IPS-18c (cell line): ENCODE measurements around the gene APRT.
"Not testable (repeated sequence)": the region's sequence is repeated elsewhere in the genome, so short reads cannot be mapped to it uniquely, and the experiment has no call there.

Experiments
- H3K4me3 ChIP-seq: 2 replicates; pipeline ENCODE4 v1.7.0; 2013; ENCODE audit warnings: low read depth, mild to moderate bottlenecking, low read length, moderate library complexity; ENCODE audit not compliant: insufficient read depth
- H3K9me3 ChIP-seq: one replicate; pipeline ENCODE4 v1.6.1; 2013; ENCODE audit warnings: mild to moderate bottlenecking, low read length, moderate library complexity; ENCODE audit not compliant: control insufficient read depth, insufficient read depth

Gene APRT

DNA sequence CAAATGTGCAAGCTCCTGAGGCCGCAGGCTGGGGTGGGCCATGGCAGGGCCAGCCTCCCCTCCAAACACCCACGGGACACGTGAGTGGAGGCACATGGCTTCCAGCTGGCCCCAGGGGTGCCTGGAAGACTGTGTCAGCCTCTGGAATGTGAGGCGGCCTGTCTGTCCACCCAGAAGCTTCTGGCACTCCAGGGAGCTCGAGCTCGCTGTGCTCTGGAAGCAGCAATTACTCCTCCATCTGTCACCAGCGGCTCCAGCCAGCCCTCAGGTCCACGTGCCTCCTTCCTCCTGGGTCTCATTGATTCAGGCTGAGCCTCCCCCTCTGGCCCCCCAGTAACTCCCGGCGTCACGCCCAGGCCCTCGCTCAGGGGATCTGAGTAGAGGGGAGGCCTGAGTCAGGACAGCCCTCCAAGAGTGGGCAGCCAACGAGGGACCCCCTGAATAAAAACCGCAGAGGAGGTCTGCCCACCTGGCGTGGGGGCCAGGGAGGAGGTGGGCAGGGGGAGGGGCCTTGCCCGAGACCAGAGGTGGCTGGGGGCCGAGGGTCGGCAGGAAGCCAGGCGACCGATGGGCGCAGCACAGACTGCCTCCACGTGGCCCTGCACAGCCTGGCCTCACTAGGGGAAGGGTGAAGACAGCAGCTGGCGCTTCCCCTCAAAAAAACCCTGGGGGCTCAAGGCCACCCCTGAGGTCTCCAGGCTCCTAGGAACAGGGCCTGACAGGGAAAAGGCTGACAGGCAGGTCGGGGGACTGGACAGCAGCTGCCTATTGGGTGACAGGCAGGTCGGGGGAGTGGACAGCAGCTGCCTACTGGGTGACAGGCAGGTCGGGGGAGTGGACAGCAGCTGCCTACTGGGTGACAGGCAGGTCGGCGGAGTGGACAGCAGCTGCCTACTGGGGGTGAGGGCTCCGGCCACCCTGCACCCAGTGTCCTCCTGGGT is 38.6 kb downstream of the APRT start:
- Histone ChIP-seq H3K4me3 (no peak overlapping the region), H3K9me3 (peaks cover 2% of the 10 kb centered on the region)

DNA sequence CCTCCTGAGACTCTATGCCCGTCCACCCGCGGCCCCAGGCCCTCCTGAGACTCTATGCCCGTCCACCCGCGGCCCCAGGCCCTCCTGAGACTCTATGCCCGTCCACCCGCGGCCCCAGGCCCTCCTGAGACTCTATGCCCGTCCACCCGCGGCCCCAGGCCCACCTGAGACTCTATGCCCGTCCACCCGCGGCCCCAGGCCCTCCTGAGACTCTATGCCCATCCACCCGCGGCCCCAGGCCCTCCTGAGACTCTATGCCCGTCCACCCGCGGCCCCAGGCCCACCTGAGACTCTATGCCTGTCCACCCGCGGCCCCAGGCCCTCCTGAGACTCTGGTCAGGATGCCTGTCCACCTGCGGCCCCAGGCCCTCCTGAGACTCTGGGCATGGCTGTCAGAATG is 39.9 kb downstream of the APRT start:
- H3K4me3 ChIP-seq, H3K9me3 ChIP-seq: not testable (repeated sequence)

DNA sequence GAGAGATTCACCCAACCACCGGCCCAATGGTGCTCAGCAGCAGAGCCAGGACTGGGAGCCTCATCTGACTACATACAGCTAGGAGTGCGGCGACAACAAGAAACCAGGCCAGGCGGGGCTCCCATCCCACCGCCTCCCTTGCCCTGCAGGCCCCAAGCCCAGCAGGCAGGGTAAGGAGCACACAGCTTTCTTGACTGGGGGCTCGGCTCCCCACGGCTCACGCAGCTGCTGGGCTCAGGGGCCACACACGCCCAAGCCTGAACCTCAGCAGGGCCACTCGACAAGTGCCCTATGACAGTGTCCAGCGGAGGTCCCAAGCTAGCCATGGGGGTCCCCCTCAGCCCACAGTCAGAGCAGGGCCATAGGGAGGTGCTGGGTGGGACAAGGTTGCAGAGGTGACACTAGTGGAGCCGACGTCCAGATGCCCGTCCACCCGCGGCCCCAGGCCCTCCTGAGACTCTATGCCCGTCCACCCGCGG is 40.4 kb downstream of the APRT start:
- H3K4me3 ChIP-seq = no peak overlapping the region
- H3K9me3 ChIP-seq = peaks cover 2% of the 10 kb centered on the region

DNA sequence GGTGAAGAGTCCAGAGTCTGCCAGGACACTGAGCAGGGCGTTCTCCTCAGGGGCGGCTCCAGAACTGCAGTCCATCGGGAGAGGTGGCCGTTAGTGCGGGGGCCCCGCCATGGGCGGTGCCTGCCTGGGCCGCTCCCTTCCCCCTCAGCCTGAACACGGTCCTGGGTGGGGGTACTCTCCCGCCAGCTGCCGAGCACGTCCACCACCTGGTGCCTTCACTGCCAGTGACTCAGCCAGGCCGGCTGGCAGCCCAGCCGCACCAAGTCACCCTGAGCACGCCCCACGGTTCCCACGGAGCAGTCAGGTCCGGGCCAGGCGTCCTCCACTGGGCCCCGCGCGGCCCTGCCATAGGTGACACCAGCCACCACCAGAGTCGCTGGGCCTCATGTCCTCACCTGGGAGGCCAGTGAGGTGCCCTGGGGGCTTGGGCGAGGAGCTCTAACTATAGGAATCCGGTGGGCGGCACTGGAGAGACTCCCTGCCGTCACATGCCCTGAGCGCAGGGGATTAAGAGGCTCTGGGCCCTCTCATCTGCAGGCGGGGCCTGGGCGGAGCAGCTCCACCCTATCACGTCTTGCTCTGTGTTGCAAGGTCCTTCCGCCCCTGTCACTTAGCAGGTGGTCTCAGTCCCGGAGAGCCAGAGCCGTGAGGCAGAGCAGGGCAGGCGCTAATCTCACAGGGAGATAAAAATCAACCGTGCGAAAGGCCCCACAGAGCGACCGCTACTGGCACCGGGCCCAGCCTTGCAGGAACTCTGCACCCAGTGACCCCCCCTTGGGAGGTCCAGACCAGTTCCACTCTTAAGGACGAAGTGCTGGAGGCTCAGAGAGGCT is 41.1 kb downstream of the APRT start:
- H3K9me3 ChIP-seq = peaks cover 2% of the 10 kb centered on the region
- H3K4me3 ChIP-seq = no peak overlapping the region

DNA sequence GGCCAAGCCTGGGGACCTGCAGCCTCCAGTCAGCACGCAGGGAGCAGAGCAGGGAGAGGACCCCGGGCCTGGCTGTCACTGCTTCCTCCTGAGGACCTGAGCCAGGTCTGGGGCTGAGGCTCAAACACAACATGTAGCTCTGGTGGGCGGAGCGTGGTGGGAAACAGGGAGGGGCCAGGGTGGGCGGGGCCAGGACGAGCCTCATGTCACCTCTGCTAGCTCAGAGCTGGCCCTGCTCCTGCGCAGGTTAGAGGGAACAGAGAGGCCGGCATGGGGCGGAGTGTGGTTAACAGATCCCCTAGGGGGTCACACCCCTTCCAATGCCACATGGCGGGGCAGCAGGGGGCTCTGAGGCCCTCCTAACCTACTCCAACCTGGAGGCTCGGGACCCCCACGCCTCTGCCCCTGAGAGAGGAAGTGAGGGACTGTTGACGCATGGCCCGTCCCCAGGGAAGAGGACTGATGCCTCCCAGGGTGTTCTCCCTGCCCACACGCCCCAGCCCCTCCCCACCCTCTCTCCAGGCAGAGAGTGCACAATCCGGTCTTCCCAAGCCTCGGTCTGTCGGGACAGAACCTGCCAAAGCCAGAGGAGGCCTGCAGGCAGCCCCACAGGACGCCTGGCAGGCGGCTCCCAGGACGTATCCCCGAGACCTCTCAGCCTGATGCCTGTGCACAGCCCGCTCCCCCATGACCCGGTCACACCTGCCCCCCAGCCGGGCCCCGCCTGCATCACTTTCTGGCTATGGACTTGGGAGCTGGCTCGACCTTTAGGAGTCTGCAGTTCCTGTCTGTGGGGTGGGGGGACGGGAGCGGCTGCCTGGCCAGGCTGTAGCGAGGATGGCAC is 41.9 kb downstream of the APRT start:
- peaks cover 2% of the 10 kb centered on the region for H3K9me3 ChIP-seq
- no peak overlapping the region; the same call in 1 of the 2 replicates for H3K4me3 ChIP-seq

DNA sequence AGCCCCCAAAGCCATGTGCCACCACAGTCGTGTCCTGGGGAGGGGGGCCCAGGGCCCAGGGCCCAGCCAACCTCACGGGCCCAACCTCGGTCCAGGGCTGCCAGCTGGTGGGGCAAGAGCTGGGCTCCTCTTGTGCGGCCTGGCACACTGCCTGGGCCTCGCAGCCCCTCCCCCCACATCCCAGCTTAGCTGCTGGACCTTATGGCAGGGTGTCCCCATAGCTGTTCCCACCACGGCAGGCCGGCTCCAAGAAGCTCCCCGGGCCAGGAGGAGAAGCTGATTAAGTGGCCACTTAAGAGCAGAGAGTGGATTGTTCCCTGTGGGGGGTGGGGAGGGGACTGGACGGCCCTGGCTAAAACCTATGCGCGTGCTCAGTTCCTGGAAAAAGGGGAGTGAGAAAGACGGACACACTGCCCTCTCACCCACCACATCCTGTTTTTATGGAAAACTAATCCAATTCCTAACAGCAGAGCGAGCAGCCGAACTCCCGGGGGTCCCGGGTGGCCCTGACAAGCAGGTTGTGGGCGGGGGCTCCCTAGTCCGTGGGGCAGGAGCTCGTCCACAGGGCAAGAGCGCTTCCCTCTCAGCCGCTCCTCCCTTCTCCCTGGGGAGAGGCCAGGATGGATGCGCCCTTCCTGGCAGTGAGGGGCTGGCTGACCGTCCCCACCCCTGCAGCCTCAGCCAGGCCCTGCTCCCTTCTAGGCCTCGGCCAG is 43.5 kb downstream of the APRT start:
- Histone ChIP-seq H3K9me3 (peaks cover 2% of the 10 kb centered on the region), H3K4me3 (no peak overlapping the region)

DNA sequence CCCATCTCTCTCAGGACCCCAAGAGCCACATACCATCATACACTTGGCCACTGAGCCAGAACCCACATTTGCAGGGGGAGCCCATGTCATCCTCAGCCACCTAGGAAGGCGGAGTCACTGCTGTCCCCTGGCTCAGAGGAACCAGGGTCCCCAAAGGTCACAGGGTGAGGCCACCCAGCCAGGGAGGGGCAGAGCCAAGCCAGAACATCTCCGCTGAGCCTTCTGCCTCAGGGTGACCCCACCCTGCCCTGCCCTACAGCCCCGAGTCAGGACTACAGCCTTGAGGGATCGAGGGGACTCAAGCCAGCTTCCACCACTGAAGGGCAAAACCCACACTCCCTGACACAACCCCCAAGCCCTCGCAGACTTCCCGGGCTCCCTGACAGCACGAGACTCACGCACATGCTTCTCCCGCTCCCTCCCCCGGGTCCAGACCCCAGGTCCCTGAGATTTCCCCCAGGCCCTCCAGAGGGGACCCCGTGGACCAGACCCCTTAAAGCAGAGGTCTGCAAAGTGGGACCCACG is 44.1 kb downstream of the APRT start:
- Histone ChIP-seq H3K9me3 (peaks cover 2% of the 10 kb centered on the region), H3K4me3 (no peak overlapping the region)

DNA sequence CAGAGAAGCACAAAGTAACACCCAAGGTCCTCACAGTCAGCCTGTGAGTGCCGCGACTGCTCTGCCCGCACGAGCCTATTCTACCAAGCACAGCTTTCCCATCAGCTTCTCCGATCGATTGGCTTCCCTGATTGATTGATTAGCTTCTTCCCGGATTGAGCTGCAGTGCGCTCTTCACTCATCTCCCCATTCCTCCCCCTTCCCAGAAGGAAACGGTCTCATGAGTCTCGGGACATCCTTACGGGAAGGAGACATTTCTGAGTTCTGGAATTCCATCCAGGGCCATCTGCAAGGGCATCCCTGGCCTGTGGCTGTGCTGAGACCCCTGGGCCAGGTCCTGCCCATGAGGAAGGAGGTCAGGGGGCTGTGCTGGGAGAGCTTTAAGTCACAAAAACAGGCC is 44.8 kb downstream of the APRT start:
- peaks cover 2% of the 10 kb centered on the region for H3K9me3 ChIP-seq
- no peak overlapping the region for H3K4me3 ChIP-seq

DNA sequence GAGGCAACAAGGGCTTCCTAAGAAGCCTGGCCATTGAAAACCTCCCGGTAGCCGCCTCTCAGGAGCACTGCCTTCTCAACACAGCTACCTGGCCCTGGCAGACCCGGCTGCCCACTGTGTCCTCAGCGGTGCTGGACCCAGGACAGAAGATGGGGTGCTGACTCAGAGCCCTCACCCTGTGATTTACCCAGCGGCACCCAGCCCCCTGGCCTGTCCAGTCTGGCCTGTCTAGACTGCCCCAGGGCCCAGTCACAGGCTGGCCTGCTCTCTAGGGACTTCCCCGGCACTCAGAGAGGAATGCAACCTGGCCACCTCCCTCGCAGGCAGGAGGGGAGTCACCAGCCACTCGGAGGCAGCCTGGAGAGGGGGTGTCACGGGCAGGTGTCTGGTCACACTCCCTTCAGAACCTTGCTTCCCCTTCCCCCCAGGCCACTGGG is 46.8 kb downstream of the APRT start:
- H3K9me3 ChIP-seq = peaks cover 2% of the 10 kb centered on the region
- no peak overlapping the region for H3K4me3 ChIP-seq

DNA sequence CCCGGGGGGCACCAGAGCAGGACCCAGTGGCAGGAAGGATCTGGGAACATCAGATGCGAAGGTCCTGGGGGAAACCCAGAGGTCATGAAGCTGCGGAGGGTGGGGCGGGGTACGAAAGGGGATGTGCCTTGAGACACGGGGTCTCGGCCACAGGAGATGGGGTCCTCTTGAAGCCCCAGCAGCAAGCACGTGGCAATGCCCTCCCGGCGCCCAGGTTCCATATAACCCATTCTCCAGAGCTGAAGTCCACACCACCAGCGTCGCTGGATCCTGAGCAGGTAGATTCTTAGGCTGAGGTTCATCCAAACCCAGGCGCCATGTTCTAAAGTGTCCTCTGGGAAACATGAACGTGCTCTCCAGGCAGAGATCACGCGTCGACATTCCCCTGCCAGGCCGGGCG is 47.6 kb downstream of the APRT start:
- Histone ChIP-seq H3K9me3 (no peaks in the 10 kb centered on the region), H3K4me3 (no peak overlapping the region)

DNA sequence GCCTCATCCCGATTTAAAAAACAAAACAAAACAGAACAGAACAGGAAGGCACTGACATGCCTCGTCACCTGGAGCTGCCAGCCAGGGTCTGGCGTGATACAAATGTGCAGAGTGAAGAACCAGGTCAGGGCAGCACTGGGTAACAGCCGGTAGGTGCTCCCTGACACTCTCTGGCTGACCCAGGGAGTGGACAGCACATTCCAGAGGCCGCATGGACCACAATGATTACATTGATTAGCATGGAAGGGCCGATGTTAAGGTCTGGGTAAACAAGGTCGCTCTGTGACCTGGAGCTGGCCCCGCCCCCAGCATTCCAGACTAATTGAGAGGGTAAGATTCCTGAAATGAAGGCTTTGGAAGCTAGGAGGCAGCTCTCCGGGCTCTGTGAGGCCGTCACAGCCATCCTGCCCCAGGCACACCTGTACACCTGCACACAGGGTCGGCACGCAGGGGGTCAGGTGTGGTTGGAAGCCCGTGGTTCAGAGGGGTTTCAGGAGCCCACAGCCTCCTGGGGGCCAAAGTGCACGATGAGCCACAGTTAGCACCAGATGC is 48.1 kb downstream of the APRT start:
- Histone ChIP-seq H3K4me3 (no peak overlapping the region), H3K9me3 (no peaks in the 10 kb centered on the region)

DNA sequence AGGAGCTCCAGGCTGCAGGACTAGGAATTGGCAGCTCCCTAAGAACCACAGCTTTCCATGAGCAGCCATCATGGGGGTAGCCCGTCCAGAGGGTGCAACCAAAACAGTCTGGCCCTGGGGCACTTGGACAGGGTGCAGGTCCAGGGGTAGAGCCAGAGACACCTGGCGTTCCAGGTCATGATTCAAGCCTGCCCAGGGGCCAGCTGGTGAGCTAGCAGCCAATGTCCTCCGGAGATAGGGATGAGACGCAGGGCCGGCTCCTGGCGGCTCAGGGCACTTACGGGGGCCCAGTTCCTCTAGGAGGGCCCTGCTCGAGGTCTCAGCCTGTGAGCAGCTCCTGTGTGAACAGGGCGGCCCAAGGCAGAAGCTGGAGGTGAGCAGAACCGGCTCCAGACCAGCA is 48.8 kb downstream of the APRT start:
- Histone ChIP-seq H3K4me3 (no peak overlapping the region; the same call in 1 of the 2 replicates), H3K9me3 (no peaks in the 10 kb centered on the region)

DNA sequence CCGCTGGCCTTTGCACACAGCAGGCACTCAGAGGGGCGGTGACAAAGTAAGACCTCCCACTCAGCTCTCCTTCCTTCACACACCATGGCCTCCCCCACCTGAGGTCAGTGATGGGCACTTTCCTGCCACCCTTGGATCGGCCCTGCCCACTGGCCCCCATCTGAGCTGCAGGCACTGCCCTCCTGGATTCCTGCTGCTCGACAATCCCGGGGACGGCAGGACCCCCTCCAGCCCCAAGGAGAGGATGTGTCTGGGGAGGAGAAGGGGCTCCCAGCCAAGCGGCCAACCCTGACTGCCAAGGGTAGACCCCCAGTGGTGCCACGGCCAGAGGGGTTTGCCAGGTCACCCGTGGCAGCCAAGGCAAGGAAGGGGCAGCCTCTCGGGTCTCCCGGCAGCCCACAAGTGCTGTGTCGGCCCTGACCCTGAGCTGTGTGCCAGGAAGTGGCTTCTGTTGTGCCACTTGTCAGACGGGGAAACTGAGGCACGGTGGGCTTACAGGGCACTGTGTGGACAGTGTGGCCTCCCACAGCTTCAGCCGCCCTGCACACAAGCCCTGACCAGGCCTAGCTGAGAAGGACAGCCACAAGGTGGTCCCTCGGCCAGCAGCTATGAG is 49.4 kb downstream of the APRT start:
- H3K4me3 ChIP-seq = no peak overlapping the region
- H3K9me3 ChIP-seq = no peaks in the 10 kb centered on the region

DNA sequence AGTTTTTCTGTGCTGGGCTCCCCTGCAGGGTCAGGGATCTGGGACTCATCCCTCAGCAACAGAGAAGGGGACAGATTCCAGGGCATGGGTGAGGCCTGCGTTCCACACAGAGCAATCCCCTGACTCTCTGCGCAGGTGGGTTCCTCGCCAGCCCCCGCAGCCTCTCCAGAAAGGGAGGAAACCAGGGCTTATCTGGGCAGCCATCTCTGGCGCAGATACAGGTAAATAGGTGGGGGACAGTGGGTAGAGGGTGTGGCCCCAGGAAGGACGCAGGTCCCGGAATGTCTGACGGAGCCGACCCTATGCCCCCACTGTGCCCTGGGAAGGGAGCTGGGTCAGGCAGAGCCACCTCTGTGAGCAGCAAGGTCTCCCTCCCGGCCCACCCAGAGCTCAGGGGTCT is 49.9 kb downstream of the APRT start:
- Histone ChIP-seq H3K4me3 (no peak overlapping the region), H3K9me3 (no peaks in the 10 kb centered on the region)

DNA sequence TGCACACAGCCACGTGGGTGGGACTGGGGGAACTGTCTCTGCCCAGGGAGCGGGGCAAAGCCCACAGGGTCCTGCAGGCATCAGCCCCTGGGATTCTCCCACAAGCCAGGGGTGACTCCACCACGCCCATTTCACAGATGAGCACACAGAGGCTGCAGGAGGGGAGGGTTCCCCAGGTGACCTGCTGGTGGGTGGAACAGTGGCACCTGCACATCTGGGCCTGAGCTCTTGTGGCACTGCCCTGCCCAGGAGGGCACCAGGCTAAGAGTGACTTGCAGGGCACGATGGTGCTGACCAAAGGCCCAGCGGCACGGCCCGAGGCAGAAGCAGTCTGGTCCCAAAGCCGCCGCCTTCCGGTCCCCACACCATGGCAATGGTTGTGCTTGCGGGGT is 50.6 kb downstream of the APRT start:
- Histone ChIP-seq H3K4me3 (no peak overlapping the region), H3K9me3 (no peaks in the 10 kb centered on the region)
